Left colon (tissue), 2 donors: ENCODE data around the gene CAMSAP1. TPM values are rescaled to one million over a fixed set of nuclear protein-coding genes. Genes with fewer than 3 reads are reported as not detected.
"Not testable (repeated sequence)": the region's sequence is repeated elsewhere in the genome, so short reads cannot be mapped to it uniquely, and the experiment has no call there.

Experiments used
- ATAC-seq: fragments of 200-7000 bp; cut with Tn5 transposase; one replicate; pipeline ENCODE4 v1.9.1; 2020; ENCODE audit warnings: mild to moderate bottlenecking, moderate library complexity
- DNase-seq, 2 donors: peaks; one replicate each; pipeline ENCODE4 v3.0.0-alpha.2; 2020
- intact Hi-C, 2 donors: fragments of 100-400 bp; cut with DNase I in 1 of 2; cut with micrococcal nuclease in 1 of 2; formaldehyde crosslinking; loops; one replicate each; pipeline versions ENCODE4 v1.11.2 to v1.14.0; 2022; cut with DNase I, micrococcal nuclease
- total RNA-seq, 2 donors: library from RNA; stranded (reverse); fragmentation: NEBNext Ultra II Directional; extraction: Animal tissue kit (Norgen Biotek cat#: 25700); gene quantifications; one replicate each; pipeline ENCODE4 v1.2.1, GENCODE V29; 2021
- donor health status: DM: no; HTN: no; CAD: no.
- donor health status: DM: yes; HTN: yes; CAD: no.

CAMSAP1 gene
- total RNA-seq, 2 donors from 2014 or later, result 13.4 to 17.6 TPM

GRCh38 chr9:135944444-135945252, 37.3 kb upstream of the CAMSAP1 start:
- intact Hi-C loops, result no loop called here
- ATAC-seq (no peak), DNase-seq (no peak)

DNA sequence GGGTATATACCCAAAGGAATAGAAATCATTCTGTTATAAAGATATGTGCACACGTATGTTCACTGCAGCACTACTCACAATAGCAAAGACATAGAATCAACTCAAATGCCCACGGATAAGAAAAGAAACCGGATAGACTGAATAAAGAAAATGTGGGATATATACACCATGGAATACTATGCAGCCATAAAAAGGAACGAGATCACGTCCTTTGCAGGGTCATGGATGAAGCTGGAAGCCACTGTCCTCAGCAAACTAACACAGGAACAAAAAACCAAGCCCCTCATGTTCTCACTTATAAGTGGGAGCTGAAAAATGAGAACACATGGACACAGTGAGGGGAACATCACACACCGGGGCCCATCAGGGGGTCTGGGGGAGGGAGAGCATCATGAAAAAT, 36.3 kb upstream of the CAMSAP1 start:
- ATAC-seq, DNase-seq, intact Hi-C loops: not testable (repeated sequence)

- intact Hi-C loops, result no loop called here
- ATAC-seq (no peak), DNase-seq (no peak)
Measured at GRCh38 chr9:135941288-135941995, 34.1 kb upstream of the CAMSAP1 start.

DNA sequence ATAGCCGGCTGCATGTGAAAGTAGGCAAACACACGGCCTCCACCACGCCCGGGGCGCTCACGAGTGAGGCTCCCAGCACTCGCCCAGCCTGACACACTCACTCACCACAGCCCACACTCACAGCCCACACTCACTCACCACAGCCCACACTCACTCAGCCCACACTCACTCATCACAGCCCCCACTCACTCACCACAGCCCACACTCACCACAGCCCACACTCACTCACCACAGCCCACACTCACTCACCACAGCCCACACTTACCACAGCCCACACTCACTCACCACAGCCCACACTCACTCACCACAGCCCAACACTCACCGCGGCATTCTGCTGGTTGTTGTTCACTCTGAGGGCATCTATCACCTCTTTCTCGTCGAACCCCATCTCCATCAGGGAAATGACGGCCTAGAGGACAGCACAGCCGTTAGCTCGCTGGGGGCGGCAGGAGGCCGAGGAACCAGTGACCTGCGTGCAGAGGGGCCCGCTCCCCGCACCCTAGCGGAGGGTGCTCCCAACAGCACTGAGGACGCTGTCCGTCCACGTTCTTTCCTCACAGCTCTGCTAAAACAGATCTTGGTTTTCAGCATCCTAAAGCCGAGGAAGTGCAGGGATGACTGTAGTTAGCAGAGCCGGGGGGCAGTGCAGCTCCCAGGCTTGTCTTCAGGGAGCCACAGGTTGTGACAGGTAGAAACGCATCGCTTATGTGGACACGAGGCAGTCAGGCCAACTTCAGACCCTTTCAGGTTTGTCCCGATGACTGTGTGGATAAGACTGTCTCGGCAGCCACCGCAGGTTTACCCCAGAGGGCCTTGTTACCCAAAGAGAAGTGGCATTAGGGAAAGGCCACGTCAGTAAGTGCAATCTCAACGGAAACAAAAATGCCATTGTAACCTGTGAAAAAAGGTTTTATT, 32.3 kb upstream of the CAMSAP1 start:
- intact Hi-C loops, result no loop called here
- ATAC-seq (no peak), DNase-seq (no peak)

- intact Hi-C loops, result no loop called here
- no peak for ATAC-seq
- DNase-seq, result no peak
Measured at GRCh38 chr9:135937521-135938489, 30.5 kb upstream of the CAMSAP1 start.

DNA sequence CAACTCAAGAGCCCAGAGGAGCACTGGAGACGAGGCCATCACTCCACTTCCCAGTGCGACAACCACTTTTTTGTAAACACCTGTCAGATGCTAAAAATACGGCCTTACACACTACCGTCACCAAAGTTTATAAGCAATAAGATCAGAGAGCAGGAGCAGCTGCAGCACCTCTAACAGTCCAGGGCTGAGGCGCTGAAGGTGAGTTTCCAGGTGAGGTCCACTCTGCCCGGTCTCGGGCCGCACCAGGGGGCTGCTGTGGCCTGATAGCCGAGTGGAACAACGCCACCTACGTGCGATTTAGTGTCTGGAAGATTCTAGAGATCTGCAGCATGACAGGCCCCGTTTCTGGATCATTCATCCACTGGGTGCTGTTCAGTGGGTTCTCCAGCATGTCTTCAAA, 25.8 kb upstream of the CAMSAP1 start:
- DNase-seq (no peak), ATAC-seq (no peak)
- intact Hi-C loops, result no loop called here

DNA sequence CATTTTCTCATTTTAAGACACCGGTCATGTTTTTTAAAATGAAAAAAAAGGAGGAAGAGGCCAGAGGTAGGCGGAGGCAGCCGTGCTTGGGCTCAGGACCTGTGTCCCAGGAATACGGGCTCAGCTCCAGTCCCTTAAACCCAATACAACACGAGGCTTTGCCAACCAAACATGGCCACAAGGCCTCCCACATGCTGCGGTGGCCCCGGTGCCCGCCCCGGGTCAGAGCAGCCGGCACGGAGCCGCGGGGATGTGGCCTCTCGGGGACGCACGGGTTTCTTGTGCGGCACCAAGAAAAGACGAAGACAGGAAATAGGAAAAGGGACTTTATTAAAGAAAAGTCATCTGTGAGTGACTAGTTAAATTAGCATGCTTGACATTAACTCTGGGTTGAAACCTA, 25.3 kb upstream of the CAMSAP1 start:
- ATAC-seq (no peak), DNase-seq (no peak)
- intact Hi-C loops, result no loop called here

DNA sequence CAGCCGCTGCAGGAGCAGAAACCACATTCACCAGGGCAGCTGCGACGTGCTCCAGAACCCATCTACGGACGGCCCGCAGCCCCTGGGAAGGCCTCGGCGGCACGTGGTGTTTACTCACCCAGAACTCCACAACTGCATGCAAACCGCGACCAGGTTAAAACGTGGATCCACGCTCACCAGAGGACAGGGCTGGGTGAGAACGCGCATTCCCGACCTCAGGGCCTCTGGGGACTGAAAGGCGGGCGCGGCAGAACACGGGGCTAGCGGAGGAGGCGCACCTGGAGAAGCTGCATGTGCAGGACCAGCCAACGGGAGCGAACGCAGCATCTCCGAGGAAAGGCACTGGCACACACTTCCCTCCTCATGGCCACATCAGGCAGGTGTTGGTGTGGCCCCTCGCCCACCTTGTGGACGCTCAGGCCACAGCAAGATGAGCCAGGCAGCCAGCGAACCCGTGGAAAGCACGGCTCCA, 24.0 kb upstream of the CAMSAP1 start:
- ATAC-seq, result no peak
- intact Hi-C loops, result no loop called here
- DNase-seq, result no peak

DNA sequence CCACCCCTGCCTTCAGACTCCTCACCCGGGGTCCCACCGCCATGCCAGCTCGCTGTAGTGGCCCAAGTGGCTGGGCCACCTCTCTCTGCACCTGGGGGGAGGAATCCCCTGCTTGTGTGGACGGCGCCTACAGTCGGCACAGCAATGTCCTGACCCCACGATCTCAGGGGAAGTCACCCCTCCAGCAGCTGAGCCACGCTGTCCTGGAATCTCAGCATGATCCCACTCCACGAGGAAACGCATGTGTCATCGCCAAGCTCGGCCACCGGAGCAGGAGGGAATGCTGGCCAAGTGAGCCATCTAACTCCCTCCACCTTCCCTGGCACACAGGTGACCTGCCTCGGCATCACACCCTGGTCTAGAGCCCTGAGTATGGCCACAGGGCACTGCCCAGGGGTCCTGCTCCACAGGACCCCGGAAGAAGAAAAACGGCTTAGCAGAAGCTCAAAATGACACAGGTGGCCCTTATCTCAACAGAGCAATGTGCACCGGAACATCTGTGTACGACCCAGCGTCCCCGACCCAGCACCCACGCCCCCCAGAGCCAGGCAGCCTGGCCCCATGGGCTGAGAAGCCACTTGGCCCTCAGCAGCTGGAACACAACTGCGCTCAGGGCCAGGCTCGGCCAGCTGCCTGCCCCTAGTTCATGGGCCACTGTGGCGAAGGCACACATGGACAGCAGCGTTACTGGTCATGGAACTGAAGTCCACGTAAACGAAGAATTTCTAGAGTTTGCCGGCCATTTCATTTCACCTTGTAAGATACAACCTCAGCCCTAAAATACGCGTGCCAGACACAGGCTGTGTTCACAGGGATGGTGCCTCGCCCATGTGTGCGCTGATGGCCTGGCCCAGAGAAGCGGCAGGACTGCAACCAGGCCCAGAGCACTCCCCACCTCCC, 23.4 kb upstream of the CAMSAP1 start:
- ATAC-seq, result no peak
- intact Hi-C loops, result no loop called here
- DNase-seq, result no peak

DNA sequence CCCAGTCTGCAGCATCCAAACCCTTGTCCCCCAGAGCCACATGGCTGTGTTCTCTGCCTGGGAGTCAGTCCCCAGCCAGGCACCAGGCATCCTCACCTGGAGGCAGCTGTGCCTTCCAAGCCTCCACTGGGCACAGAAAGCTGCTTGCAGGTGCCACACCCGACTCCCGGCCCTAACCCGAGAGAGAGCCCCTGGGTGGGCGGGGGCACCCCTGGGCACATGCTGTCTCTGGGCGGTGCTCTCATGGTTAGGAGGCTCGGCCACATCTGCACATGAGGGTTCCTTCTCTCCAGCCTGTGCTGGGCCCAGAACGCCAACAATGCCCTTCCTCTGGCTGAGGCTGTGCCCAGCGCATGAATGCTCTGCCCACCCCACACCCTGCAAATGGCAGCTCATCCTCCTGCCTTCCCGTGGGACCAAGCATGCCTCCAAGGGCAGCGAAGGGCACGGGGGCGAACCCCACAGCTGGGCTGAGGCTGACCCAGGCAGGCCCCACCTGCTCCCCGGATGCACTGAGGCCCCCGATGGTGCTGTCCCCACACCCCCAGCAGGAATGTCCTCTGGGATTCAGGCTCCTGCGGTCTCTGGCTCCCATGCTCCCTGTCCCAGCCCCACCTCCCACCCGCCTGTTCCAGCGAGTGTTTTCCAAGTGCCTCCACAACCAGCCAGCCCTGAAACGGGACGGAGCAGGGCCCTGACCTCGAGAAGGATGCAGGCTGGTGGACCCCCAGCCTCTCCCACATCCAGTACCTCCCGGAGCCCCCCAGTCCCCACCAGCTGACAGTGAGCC, 22.5 kb upstream of the CAMSAP1 start:
- intact Hi-C loops, result no loop called here
- DNase-seq, result no peak
- ATAC-seq, result no peak

DNA sequence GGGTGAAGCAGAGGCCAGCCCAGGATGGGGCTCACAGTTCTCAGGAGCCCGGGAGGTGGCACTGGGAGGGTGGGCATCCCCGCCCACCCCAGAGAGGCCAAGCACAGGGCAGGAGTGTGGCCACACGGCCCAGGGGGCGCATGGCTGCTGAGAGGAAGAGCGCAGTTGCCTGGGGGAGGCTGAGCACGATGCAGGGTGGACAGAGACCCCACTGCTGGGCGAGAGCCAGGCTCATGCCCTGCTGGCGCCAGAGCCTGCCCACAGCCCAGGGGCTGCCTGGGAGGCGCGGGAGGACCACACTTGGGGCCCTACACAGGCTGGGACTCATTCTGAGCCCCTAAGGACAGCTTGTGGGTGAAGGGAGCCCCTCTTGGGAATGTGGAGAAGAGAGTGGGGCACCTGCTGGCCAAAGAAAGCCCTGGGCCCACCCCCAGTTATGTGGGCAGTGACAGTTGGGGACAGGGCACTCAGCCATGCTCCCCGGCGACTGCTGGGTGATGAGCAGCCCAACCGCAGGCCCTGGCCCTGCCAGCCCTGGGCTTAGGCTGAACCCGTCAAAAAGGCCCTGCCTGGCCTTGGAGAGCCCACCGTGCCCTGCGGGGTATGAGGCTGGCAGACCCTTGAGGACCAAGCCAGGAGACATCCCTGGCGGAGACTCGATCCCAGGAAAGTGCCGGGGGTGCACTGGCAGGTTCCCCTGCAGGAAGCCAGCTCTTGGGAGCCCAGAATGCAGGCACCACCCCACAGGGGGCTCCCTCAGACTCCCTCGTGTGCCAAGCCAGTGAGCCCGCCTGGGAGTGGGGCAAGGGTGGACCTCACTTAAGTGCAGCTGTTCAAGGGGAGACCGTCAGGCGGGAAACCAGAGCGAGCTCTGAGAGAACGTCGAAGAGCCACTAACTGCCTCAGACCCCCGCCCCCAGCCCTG, 21.6 kb upstream of the CAMSAP1 start:
- DNase-seq (no peak), ATAC-seq (no peak)
- intact Hi-C loops, result no loop called here

DNA sequence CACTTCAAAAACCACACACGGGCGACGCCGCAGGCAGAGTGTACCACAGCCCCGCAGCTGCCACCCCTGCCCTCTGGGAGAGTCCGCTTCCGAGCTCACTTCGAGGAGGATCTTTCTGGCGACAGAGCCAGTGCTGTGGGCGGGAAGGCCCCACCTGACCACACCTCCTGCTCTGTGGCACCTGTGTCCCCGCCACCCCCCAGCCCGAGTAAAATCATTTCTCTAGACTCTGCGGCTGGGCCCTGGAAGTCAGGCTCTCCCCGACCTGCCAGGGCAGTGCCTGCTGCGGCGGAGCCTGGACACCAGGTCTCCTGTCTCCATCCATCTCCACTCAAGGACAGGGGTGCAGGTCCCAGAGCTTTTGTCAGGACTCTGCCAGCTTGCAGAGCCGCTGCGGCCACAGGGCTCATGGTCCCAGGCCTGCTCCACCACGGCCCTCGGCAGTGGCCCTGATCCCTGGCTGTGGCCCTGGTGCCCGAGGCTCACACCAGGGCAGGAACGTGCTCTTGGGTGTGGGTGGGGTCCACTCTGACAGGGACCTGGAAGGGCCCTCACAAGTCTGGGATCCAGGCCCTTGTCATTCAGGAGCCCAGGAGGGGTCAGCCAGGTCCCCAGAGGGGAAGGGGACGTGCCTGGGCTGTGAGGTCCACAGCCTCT, 20.9 kb upstream of the CAMSAP1 start:
- intact Hi-C loops, result no loop called here
- ATAC-seq, result peak; percentile 13
- DNase-seq, result no peak

- no peak for DNase-seq
Measured at GRCh38 chr9:135927195-135928013, 20.1 kb upstream of the CAMSAP1 start.

More at GRCh38 chr9:135927195-135928013, 20.1 kb upstream of the CAMSAP1 start:
- peak; percentile 7 for ATAC-seq
- intact Hi-C loops, result no loop called here
